Measurements from ENCODE around the gene TNS1. TPM values are rescaled to one million over a fixed set of nuclear protein-coding genes. Genes with fewer than 3 reads are reported as not detected.

Gene TNS1
- total RNA-seq, 1 donor = 116 TPM

- TF ChIP-seq CTCF (IDR thresholded peaks at IDR 0.05; ENCODE audit: insufficient read depth, low read length) = no peak
- no peak overlapping the region for H3K4me3 ChIP-seq (ENCODE audit: low read depth, low read length)
- DNase-seq (ENCODE audit: low read depth) = no peak
Measured at GRCh38 chr2:217981084-217981730, 21.6 kb downstream of the TNS1 start.

- no peak for TF ChIP-seq CTCF (IDR thresholded peaks at IDR 0.05; ENCODE audit: insufficient read depth, low read length)
- no peak overlapping the region for H3K4me3 ChIP-seq (ENCODE audit: low read depth, low read length)
- DNase-seq (ENCODE audit: low read depth) = no peak
Measured at GRCh38 chr2:217980591-217980990, 22.2 kb downstream of the TNS1 start.

GRCh38 chr2:217980036-217980435 is 22.8 kb downstream of the TNS1 start:
- TF ChIP-seq CTCF (IDR thresholded peaks at IDR 0.05; ENCODE audit: insufficient read depth, low read length) = no peak
- no peak overlapping the region for H3K4me3 ChIP-seq (ENCODE audit: low read depth, low read length)
- DNase-seq (ENCODE audit: low read depth) = no peak

GRCh38 chr2:217979151-217979811 is 23.5 kb downstream of the TNS1 start:
- DNase-seq (ENCODE audit: low read depth) = peak; percentile 59

GRCh38 chr2:217978536-217979150 is 24.2 kb downstream of the TNS1 start:
- no peak overlapping the region for H3K4me3 ChIP-seq (ENCODE audit: low read depth, low read length)
- TF ChIP-seq CTCF (IDR thresholded peaks at IDR 0.05; ENCODE audit: insufficient read depth, low read length) = no peak
- no peak for DNase-seq (ENCODE audit: low read depth)

More at GRCh38 chr2:217979151-217979811, 23.5 kb downstream of the TNS1 start:
- no peak for TF ChIP-seq CTCF (IDR thresholded peaks at IDR 0.05; ENCODE audit: insufficient read depth, low read length)
- H3K4me3 ChIP-seq (ENCODE audit: low read depth, low read length) = no peak overlapping the region

- DNase-seq (ENCODE audit: low read depth) = no peak
- no peak for TF ChIP-seq CTCF (IDR thresholded peaks at IDR 0.05; ENCODE audit: insufficient read depth, low read length)
- H3K4me3 ChIP-seq (ENCODE audit: low read depth, low read length) = no peak overlapping the region
Measured at GRCh38 chr2:217977840-217978535, 24.8 kb downstream of the TNS1 start.

Data from fibroblast of the aortic adventitia (primary cell).